OCI-LY7 (cell line): ENCODE data around the gene PRCC.

Source experiments
- CTCF ChIP-seq: fragments of 200-600 bp; sonication (generic); conservative IDR thresholded peaks from 2 replicates; pipeline ENCODE4 v1.5.1; 2014; ENCODE audit warnings: mild to moderate bottlenecking, antibody characterized with exemption, low read length, moderate library complexity, mixed read lengths
- EZH2phosphoT487 ChIP-seq: fragments of 200-600 bp; sonication (generic); IDR thresholded peaks from 2 replicates; pipeline ENCODE4 v1.6.1; 2018; ENCODE audit warnings: low read depth, borderline replicate concordance, mild to moderate bottlenecking, mixed run types, antibody characterized with exemption, low read length, moderate library complexity, mixed read lengths

DNA sequence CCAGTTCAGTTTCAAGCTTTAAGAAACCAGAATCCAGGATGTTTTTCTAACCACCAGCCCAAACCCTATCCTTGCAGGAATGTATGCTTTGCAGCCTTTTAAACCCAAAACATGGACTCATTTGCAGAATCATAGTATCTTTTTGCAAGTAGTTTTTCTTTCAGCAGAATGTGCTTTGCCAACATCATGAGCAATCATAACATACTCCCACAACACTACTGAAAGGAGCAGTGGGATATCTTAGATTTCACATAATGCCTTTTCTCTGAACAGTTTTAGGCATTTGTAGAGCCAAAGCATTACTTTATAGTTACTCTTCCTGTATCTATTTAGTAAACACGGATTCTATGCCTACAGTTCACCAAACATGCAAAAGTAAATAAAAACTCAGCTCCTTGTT, 59.3 kb downstream of the PRCC start:
- TF ChIP-seq CTCF: no peak
- TF ChIP-seq EZH2phosphoT487: no peak
